HepG2 (cell line): ENCODE measurements around the gene TOMM40L. TPM values are rescaled to one million over a fixed set of nuclear protein-coding genes. Genes with fewer than 3 reads are reported as not detected.
A peak's percentile ranks its signal among the peaks of the same experiment; 100 is the strongest.

Experiments
- ATAC-seq: fragments of 200-7000 bp; cut with Tn5 transposase; 3 replicates; pipeline ENCODE4 v1.9.1; 2020; ENCODE audit warnings: mild to moderate bottlenecking, moderate library complexity
- BruUV-seq: library from RNA; stranded (reverse); fragments of 400-500 nt; replicated peaks from 2 replicates; lab custom pipeline; 2021; lab: Mats Ljungman, UMichigan
- CTCF ChIA-PET: fragments of 300-600 bp; formaldehyde crosslinking; extraction: SDS; loops from one replicate; lab custom pipeline; 2021; ENCODE audit warnings: low total read pairs, inconsistent platforms, low intra/inter-chr PET ratio; lab: Yijun Ruan, JAX
- POLR2A ChIA-PET: fragments of 350-600 bp; sonication (Branson Sonifier 250); formaldehyde crosslinking; loops from one replicate; lab custom pipeline; 2020; ENCODE audit warnings: antibody characterized with exemption, inconsistent platforms; lab: Yijun Ruan, JAX
- DNase-seq: peaks from one replicate; pipeline ENCODE4 v3.0.0-alpha.2; 2015; ENCODE audit warnings: low spot score
- FAIRE-seq: peaks from 3 replicates; lab custom pipeline; 2011; peaks lifted over from hg19 to GRCh38; lab: Jason Lieb, UNC
- H2AFZ ChIP-seq: one replicate; pipeline ENCODE4 v1.6.1; 2011; ENCODE audit warnings: low read length, inconsistent platforms
- H3K27ac ChIP-seq: fragments of 300-600 bp; 3 replicates; pipeline ENCODE4 v1.8.0; 2011; ENCODE audit warnings: mixed run types, mild to moderate bottlenecking, mixed read lengths, low read length, inconsistent platforms; ENCODE audit not compliant: insufficient read depth; ENCODE audit errors: extremely low read length
- H3K27me3 ChIP-seq, 2 experiments: fragments of 200-600 bp in 1 of 2; 2 replicates in 1 of 2; 3 replicates in 1 of 2; pipeline versions ENCODE4 v1.6.0 to v1.8.0; 2011; ENCODE audit warnings: low read length in 2 of 2, mild to moderate bottlenecking in 2 of 2, moderate library complexity in 2 of 2, inconsistent platforms in 1 of 2; ENCODE audit not compliant: insufficient read depth in 2 of 2, control insufficient read depth in 1 of 2
- H3K36me3 ChIP-seq, 2 experiments: fragments of 200-600 bp in 1 of 2; replicated peaks in 1 of 2; 2 replicates in 1 of 2; 3 replicates in 1 of 2; pipeline versions ENCODE4 v1.5.1 to v1.8.0; 2011; ENCODE audit warnings: low read length in 2 of 2, inconsistent platforms in 1 of 2; ENCODE audit not compliant: insufficient read depth in 2 of 2, control insufficient read depth in 1 of 2
- H3K4me1 ChIP-seq: 2 replicates; pipeline ENCODE4 v1.5.1; 2012; ENCODE audit warnings: low read length, inconsistent platforms; ENCODE audit not compliant: insufficient read depth
- H3K4me2 ChIP-seq: 2 replicates; pipeline ENCODE4 v1.6.0; 2011; ENCODE audit warnings: low read depth, low read length, inconsistent platforms
- H3K4me3 ChIP-seq, 3 experiments: fragments of 200-600 bp in 1 of 3; sonication (generic), shearing (Covaris generic) in 1 of 3; replicated peaks in 1 of 3; 2 replicates each; pipeline ENCODE4 v1.5.1; 2011 to 2016; ENCODE audit warnings: low read length in 3 of 3, inconsistent platforms in 2 of 3, low read depth in 2 of 3, mild to moderate bottlenecking in 2 of 3, control low read depth in 1 of 3, mixed read lengths in 1 of 3; ENCODE audit not compliant: insufficient read depth in 1 of 3
- H3K79me2 ChIP-seq: one replicate; pipeline ENCODE4 v1.6.1; 2011; ENCODE audit warnings: low read length, inconsistent platforms; ENCODE audit not compliant: insufficient read depth
- H3K9ac ChIP-seq: 2 replicates; pipeline ENCODE4 v1.6.0; 2011; ENCODE audit warnings: mild to moderate bottlenecking, low read depth, low read length, inconsistent platforms; ENCODE audit not compliant: insufficient read depth
- H3K9me3 ChIP-seq: 2 replicates; pipeline ENCODE4 v1.5.1; 2012; ENCODE audit warnings: mild to moderate bottlenecking, low read length
- H4K20me1 ChIP-seq: 2 replicates; pipeline ENCODE4 v1.6.0; 2011; ENCODE audit warnings: inconsistent platforms, mild to moderate bottlenecking, low read length, moderate library complexity; ENCODE audit not compliant: insufficient read depth
- MED13 ChIP-seq: sonication (generic); formaldehyde crosslinking; IDR thresholded peaks from 2 replicates; pipeline ENCODE4 v1.5.0; 2020; ENCODE audit warnings: missing genetic modification reagents
- PAXIP1 ChIP-seq: sonication (generic); formaldehyde crosslinking; conservative IDR thresholded peaks from 2 replicates; pipeline ENCODE4 v1.4.0; 2020; ENCODE audit warnings: mild to moderate bottlenecking, missing genetic modification reagents, moderate library complexity
- PBX3 ChIP-seq: sonication (generic); formaldehyde crosslinking; IDR thresholded peaks from 2 replicates; pipeline ENCODE4 v1.8.1; 2023; ENCODE audit warnings: missing genetic modification reagents, inconsistent platforms, borderline replicate concordance
- RCOR2 ChIP-seq: IDR thresholded peaks from 2 replicates; pipeline ENCODE4 v1.6.1; 2016; ENCODE audit warnings: missing biosample characterization, missing genetic modification reagents
- SNAI1 ChIP-seq: sonication (generic); formaldehyde crosslinking; IDR thresholded peaks from 2 replicates; pipeline ENCODE4 v1.5.0; 2020; ENCODE audit warnings: mild to moderate bottlenecking, missing genetic modification reagents, borderline replicate concordance
- YEATS4 ChIP-seq: sonication (generic); formaldehyde crosslinking; IDR thresholded peaks from 2 replicates; pipeline ENCODE4 v1.4.0; 2020; ENCODE audit warnings: missing genetic modification reagents, borderline replicate concordance
- ZNF691 ChIP-seq: sonication (generic); formaldehyde crosslinking; IDR thresholded peaks from 2 replicates; pipeline ENCODE4 v1.4.0; 2020; ENCODE audit warnings: missing genetic modification reagents, low read depth, mild to moderate bottlenecking, borderline replicate concordance
- WGBS: methylation state at CpG from one replicate; pipeline ENCODE4 v1.1.6; 2017; ENCODE audit warnings: low lambda C conversion rate; 5-methylcytosine and 5-hydroxymethylcytosine counted together
- in situ Hi-C: cut with HindIII; loops from 2 replicates; pipeline ENCODE4 v1.10.0; 2017; ENCODE audit warnings: low pct_unique_long_range_greater_than_20kb; ENCODE audit not compliant: extremely low pct_ligation_motif_present
- intact Hi-C: fragments of 100-400 bp; cut with micrococcal nuclease; formaldehyde crosslinking; loops from one replicate; pipeline ENCODE4 v1.10.0; 2022; ENCODE audit not compliant: unreplicated experiment
- polyA plus RNA-seq, 8 experiments: library from polyadenylated mRNA; depleted of rRNA in 3 of 8; stranded (reverse) in 7 of 8; unstranded in 1 of 8; fragments of >200 nt; fragmentation: Illumina TruSeq in 4 of 8; extraction: Trizol in 4 of 8; gene quantifications; 2 replicates each; pipeline versions ENCODE4 v1.2.1 to v1.2.3, GENCODE V29; 2011 to 2016; ENCODE audit warnings: low read depth in 4 of 8, missing spikeins in 1 of 8, mixed read lengths in 1 of 8; ENCODE audit not compliant: insufficient read depth in 1 of 8
- total RNA-seq, 5 experiments: library from RNA; depleted of rRNA; stranded (reverse); fragments of >200 nt; fragmentation: Illumina TruSeq; extraction: Trizol; gene quantifications; 2 replicates each; pipeline ENCODE4 v1.2.3, GENCODE V29; 2016; ENCODE audit warnings: low read depth in 1 of 5
- TF ChIP-seq, protein P1 (sequence below): sonication (generic); formaldehyde crosslinking; IDR thresholded peaks from 2 replicates; pipeline ENCODE4 v1.8.0; 2022; ENCODE audit warnings: missing genetic modification reagents, mild to moderate bottlenecking, moderate library complexity, borderline replicate concordance

The TOMM40L gene
- total and polyA plus RNA-seq, 2 of the 13 experiments (the other 11 are each of a cell fraction or from before 2014, with no cell fraction given): 14.1 to 26.2 TPM

DNA sequence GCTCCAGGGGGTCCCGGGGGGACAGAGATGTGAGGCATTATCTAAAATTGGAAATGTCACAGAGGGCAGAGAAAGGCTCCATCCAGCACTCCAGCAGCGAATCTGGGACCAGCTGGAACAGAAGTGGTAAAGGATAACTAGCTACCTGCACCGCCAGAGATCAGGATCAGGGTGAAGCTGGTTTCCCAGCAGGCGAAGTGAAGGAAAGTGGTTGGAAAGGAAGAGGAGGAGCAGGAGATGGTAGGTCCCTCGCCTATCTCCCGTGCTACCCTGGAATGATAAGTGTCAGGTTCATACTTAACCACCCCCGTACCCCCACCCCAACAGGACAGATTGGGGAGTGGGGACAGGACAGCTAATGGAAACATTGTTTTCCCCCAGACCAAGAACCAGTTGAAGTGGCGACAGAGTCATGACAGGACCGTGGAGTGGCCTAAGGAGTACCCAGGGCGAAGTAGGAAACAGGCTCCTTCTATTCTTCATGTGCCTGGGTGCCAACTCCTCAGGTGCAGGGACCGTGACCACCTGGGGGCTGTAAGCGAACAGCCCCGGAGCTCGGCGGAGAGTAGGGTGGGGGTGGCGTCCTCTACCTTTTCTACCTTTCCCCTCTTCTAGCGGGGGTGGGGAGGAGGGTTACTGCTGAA is 49.3 kb upstream of the TOMM40L start (continued):
- TF ChIP-seq ZNF691 (no peak), MED13 (0 out of 2 replicates have a peak, but pooled peaks have one; percentile 1), RCOR2 (CRISPR knock-in tag) (no peak), YEATS4 (CRISPR knock-in tag) (no peak), SNAI1 (CRISPR knock-in tag) (no peak)
- TF ChIP-seq, protein P1, sequence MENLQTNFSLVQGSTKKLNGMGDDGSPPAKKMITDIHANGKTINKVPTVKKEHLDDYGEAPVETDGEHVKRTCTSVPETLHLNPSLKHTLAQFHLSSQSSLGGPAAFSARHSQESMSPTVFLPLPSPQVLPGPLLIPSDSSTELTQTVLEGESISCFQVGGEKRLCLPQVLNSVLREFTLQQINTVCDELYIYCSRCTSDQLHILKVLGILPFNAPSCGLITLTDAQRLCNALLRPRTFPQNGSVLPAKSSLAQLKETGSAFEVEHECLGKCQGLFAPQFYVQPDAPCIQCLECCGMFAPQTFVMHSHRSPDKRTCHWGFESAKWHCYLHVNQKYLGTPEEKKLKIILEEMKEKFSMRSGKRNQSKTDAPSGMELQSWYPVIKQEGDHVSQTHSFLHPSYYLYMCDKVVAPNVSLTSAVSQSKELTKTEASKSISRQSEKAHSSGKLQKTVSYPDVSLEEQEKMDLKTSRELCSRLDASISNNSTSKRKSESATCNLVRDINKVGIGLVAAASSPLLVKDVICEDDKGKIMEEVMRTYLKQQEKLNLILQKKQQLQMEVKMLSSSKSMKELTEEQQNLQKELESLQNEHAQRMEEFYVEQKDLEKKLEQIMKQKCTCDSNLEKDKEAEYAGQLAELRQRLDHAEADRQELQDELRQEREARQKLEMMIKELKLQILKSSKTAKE (CRISPR knock-in tag): no peak

DNA sequence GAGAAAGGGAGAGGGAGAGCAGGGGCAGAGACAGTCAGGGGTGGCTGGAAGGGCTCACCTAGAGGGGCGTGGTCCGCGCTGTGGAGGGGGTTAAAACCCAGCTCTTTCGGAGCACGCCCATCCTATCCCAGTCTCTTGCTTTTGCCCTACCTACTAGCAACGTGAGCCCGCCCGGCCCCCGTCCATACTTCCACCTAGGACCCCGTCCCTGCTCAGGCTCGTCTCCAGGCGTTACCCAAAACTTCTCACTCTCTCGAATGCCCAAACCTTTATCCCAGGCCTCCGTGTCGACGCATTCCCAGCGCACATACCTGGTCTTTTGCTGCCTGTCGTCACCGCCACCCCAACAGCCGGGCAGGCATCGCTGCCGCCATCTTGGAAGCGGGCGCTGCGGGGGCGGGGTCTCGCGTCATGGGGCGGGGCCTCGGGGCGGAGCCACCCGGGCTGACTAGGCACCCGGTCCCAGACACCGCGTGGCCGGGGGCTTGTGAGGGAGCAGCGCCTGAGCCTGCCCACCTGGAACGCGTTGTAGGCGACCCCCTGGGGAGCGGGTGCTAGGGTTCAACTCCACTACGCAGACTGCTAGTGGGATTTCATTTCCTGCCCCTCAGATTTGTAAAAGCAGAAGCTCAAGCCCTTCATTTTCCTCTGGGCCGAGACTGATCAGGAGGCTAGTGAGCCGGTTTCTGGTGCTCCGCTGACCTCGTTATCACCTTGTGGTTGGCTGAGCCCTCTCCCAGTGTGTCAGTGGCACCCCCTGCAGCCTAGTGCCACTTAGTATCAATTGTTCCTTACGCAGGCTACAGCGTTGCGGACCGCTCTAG is 48.5 kb upstream of the TOMM40L start, which contains the start of gene B4GALT3:
B4GALT3 (minus strand) TSS at position 396 of the 824 bp plus-strand sequence. CDS start 1,447 bp downstream, outside the sequence.
- peak within 1 kb of the TSS; percentile 94 for H2AFZ ChIP-seq
- H3K9ac ChIP-seq: peak within 1 kb of the TSS; percentile 84
- in situ Hi-C loops (no loop called here), intact Hi-C loops (no loop called here)
- 2% methylated on average over 43 of the region's 50 CpGs for WGBS
- ATAC-seq (peak; percentile 96), DNase-seq (peak; percentile 87), FAIRE-seq (peak; percentile 67)
- H4K20me1 ChIP-seq: no peaks in the 10 kb centered on the region
- no peaks in the 10 kb centered on the region for H3K9me3 ChIP-seq
- peaks cover 10% of the 10 kb centered on the region for H3K79me2 ChIP-seq
- peak within 1 kb of the TSS; percentile 79 for H3K27ac ChIP-seq
- H3K4me2 ChIP-seq: peak within 1 kb of the TSS; percentile 97
- peaks cover 19% of the 10 kb centered on the region for H3K4me1 ChIP-seq
- POLR2A ChIA-PET: interaction anchor here (0.6 to 2.1 kb wide), 11 partner anchors 8 to 137 kb away, joined by 3 to 27 read pairs (median 4); partner anchors contain the start of genes ADAMTS4, APOA2, NDUFS2 and NIT1
- H3K4me3 ChIP-seq: peak within 1 kb of the TSS; percentile 83 to 92 (median 83)
- CTCF ChIA-PET: interaction anchor here (1.5 kb wide), 1 partner anchor 10 kb away, joined by 4 read pairs; the partner anchor contains the start of gene PPOX
- TSS peak; percentile 96 for BruUV-seq
- peaks cover 4 to 23% of the 10 kb centered on the region in 2 experiments for H3K36me3 ChIP-seq
- no peaks in the 10 kb centered on the region; a peak in 1 of 5 replicates for H3K27me3 ChIP-seq
- TF ChIP-seq PBX3 (CRISPR knock-in tag) (no peak), PAXIP1 (CRISPR knock-in tag) (peak; percentile 38)
